ENCODE data around the gene TATDN2.

DNA sequence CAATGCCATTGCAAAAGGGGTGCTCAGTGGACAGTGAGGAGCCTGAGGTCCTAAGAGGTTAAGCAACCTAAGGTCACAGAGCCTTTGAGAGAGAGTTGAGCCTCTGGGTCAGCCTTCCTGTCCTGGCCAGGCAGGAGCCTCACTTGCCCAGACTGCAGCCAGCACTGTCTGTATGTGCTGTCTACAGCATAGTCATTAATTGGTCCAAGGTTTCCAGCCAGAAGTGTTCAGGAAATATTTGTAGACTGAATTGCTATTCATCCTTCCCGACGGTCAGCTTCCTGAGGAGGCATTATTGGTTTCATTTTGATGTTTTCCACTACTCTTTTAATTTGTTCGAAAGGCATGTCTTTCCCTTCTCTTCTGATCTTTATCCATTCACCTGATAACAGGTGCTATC, 64.6 kb downstream of the TATDN2 start:
- no peak for TF ChIP-seq POLR2A (IDR thresholded peaks at IDR 0.05; ENCODE audit: low read length)
- TF ChIP-seq, protein P1, sequence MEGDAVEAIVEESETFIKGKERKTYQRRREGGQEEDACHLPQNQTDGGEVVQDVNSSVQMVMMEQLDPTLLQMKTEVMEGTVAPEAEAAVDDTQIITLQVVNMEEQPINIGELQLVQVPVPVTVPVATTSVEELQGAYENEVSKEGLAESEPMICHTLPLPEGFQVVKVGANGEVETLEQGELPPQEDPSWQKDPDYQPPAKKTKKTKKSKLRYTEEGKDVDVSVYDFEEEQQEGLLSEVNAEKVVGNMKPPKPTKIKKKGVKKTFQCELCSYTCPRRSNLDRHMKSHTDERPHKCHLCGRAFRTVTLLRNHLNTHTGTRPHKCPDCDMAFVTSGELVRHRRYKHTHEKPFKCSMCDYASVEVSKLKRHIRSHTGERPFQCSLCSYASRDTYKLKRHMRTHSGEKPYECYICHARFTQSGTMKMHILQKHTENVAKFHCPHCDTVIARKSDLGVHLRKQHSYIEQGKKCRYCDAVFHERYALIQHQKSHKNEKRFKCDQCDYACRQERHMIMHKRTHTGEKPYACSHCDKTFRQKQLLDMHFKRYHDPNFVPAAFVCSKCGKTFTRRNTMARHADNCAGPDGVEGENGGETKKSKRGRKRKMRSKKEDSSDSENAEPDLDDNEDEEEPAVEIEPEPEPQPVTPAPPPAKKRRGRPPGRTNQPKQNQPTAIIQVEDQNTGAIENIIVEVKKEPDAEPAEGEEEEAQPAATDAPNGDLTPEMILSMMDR (IDR thresholded peaks at IDR 0.05): no peak
